B cell (primary cell): ENCODE data around the gene GFI1B.

Experiments used
- CTCF ChIP-seq: fragments of 200-600 bp; IDR thresholded peaks from one replicate; pipeline ENCODE4 v1.8.0; 2022; ENCODE audit warnings: antibody characterized with exemption, mild to moderate bottlenecking
- EZH2 ChIP-seq: IDR thresholded peaks from 2 replicates; pipeline ENCODE4 v1.6.1; 2012; ENCODE audit warnings: borderline replicate concordance, low read depth, mild to moderate bottlenecking, moderate library complexity, low read length; ENCODE audit not compliant: insufficient read depth, poor library complexity, severe bottlenecking

GRCh38 chr9:132976571-132976970 lies 1.9 kb upstream of the GFI1B start:
- TF ChIP-seq CTCF (no peak), EZH2 (no peak)
